Nephron (organoid): ENCODE measurements around the gene C8G.
A peak's percentile ranks its signal among the peaks of the same experiment; 100 is the strongest.

Experiments
- H3K27ac Mint-ChIP-seq, 3 experiments: 2 replicates each; pipeline ENCODE4 v1.8.0; 2020; ENCODE audit warnings: mixed read lengths in 3 of 3, mild to moderate bottlenecking in 2 of 3, moderate library complexity in 1 of 3
- H3K27me3 Mint-ChIP-seq: 2 replicates; pipeline ENCODE4 v1.8.0; 2021; ENCODE audit warnings: low read depth, mild to moderate bottlenecking, moderate library complexity, mixed read lengths
- H3K36me3 Mint-ChIP-seq: 2 replicates; pipeline ENCODE4 v1.8.0; 2020; ENCODE audit warnings: low read depth, mixed read lengths
- H3K4me1 Mint-ChIP-seq: 2 replicates; pipeline ENCODE4 v1.8.0; 2020; ENCODE audit warnings: mixed read lengths
- H3K4me3 Mint-ChIP-seq, 3 experiments: 2 replicates each; pipeline ENCODE4 v1.8.0; 2020; ENCODE audit warnings: mild to moderate bottlenecking in 3 of 3, mixed read lengths in 3 of 3, moderate library complexity in 2 of 3
- H3K9me3 Mint-ChIP-seq: 2 replicates; pipeline ENCODE4 v1.8.0; 2020; ENCODE audit warnings: mixed read lengths
- TF ChIP-seq, protein P1 (sequence below), 3 experiments: fragments of 200-600 bp; sonication (generic); IDR thresholded peaks; one replicate each; pipeline ENCODE4 v1.5.0; 2021; ENCODE audit warnings: antibody characterized with exemption in 3 of 3; ENCODE audit not compliant: unreplicated experiment in 3 of 3

C8G gene

DNA sequence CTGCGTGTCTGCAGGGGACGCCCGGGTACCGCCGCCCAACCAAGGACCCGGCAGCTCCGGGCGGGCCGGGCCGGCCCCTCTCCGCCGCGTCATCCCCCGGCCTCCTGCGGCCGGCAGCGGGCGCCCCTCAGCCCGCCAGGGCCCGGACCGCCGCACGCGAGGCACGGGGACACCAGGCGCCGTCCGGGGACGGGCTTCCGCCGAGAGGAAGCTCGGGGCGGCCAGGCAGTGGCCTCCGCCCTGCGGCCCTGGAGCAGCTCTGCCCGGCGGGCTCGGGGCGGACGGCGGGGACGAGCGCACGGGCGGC, 878 bp upstream of the C8G start:
- TF ChIP-seq, protein P1, sequence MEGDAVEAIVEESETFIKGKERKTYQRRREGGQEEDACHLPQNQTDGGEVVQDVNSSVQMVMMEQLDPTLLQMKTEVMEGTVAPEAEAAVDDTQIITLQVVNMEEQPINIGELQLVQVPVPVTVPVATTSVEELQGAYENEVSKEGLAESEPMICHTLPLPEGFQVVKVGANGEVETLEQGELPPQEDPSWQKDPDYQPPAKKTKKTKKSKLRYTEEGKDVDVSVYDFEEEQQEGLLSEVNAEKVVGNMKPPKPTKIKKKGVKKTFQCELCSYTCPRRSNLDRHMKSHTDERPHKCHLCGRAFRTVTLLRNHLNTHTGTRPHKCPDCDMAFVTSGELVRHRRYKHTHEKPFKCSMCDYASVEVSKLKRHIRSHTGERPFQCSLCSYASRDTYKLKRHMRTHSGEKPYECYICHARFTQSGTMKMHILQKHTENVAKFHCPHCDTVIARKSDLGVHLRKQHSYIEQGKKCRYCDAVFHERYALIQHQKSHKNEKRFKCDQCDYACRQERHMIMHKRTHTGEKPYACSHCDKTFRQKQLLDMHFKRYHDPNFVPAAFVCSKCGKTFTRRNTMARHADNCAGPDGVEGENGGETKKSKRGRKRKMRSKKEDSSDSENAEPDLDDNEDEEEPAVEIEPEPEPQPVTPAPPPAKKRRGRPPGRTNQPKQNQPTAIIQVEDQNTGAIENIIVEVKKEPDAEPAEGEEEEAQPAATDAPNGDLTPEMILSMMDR (IDR thresholded peaks at IDR 0.05; ENCODE audit: unreplicated experiment in 3 of 3), result no peak
- H3K27me3 Mint-ChIP-seq, result peaks cover 4% of the 10 kb centered on the region
- peaks cover 9% of the 10 kb centered on the region for H3K36me3 Mint-ChIP-seq
- H3K27ac Mint-ChIP-seq, result no peak overlapping the region
- peaks cover 9% of the 10 kb centered on the region for H3K4me1 Mint-ChIP-seq
- no peaks in the 10 kb centered on the region for H3K9me3 Mint-ChIP-seq
- peak overlapping the region; percentile 77 to 83 (median 81) for H3K4me3 Mint-ChIP-seq

DNA sequence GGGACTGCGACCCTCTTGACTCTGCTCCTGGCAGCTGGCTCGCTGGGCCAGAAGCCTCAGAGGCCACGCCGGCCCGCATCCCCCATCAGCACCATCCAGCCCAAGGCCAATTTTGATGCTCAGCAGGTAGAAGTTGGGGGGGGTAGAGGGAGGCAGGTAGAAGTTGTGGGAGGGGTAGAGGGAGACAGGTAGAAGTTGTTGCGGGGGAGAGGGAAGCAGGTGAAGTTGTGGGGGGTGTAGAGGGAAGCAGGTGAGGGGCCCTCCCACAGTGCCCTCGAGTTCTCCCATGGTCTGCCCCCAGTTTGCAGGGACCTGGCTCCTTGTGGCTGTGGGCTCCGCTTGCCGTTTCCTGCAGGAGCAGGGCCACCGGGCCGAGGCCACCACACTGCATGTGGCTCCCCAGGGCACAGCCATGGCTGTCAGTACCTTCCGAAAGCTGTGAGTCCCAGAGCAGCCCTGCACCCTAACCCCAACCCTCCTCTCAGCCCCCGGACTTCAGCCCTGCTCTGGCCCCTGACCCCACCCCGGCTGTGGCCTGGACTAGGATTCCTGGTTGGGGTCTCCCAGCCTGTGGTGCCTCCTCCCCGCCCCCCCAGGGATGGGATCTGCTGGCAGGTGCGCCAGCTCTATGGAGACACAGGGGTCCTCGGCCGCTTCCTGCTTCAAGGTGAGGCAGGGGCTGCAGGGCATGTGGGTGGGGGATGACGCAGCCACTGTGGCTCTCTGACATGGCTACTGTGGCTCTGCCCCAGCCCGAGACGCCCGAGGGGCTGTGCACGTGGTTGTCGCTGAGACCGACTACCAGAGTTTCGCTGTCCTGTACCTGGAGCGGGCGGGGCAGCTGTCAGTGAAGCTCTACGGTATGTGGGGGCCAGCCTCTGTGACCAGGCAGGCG, 537 bp downstream of the C8G start:
- Mint-ChIP-seq H3K9me3 (no peaks in the 10 kb centered on the region), H3K4me1 (peaks cover 9% of the 10 kb centered on the region), H3K36me3 (peaks cover 4% of the 10 kb centered on the region), H3K4me3 (peak overlapping the region in 1 of 3 experiments; percentile 26), H3K27ac (no peak overlapping the region), H3K27me3 (peaks cover 4% of the 10 kb centered on the region)
- TF ChIP-seq, protein P1 (IDR thresholded peaks at IDR 0.05; ENCODE audit: unreplicated experiment in 3 of 3), result no peak

DNA sequence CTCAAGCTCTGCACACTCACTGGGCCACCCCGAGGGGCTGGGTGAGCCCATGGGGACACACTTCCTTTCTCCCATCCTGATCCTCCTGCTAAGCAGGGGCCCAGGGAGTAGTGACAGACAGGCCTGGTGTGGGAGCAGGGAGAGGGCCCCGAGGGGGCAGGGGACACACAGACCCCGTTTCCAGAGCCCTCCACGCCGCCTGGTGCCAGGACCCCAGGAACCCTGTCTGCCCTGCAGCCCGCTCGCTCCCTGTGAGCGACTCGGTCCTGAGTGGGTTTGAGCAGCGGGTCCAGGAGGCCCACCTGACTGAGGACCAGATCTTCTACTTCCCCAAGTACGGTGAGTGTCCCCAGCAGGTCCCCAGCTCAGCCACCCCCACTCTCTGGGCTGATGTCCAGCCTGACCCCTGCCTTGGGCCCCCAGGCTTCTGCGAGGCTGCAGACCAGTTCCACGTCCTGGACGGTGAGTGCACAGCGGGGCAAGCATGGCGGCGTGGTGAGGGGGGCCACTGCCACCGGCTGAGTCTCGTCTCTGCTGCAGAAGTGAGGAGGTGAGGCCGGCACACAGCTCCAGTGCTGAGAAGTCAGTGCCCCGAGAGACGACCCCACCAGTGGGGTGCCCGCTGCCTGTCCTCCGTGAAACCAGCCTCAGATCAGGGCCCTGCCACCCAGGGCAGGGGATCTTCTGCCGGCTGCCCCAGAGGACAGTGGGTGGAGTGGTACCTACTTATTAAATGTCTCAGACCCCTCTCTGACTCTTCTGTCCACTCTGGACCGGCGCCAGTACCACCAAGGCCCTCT, 1.4 kb downstream of the C8G start:
- no peak overlapping the region for H3K4me3 Mint-ChIP-seq
- peaks cover 4% of the 10 kb centered on the region for H3K36me3 Mint-ChIP-seq
- H3K9me3 Mint-ChIP-seq, result no peaks in the 10 kb centered on the region
- TF ChIP-seq, protein P1 (IDR thresholded peaks at IDR 0.05; ENCODE audit: unreplicated experiment in 3 of 3), result no peak
- H3K27ac Mint-ChIP-seq, result no peak overlapping the region
- H3K27me3 Mint-ChIP-seq, result peaks cover 4% of the 10 kb centered on the region
- H3K4me1 Mint-ChIP-seq, result peaks cover 9% of the 10 kb centered on the region

DNA sequence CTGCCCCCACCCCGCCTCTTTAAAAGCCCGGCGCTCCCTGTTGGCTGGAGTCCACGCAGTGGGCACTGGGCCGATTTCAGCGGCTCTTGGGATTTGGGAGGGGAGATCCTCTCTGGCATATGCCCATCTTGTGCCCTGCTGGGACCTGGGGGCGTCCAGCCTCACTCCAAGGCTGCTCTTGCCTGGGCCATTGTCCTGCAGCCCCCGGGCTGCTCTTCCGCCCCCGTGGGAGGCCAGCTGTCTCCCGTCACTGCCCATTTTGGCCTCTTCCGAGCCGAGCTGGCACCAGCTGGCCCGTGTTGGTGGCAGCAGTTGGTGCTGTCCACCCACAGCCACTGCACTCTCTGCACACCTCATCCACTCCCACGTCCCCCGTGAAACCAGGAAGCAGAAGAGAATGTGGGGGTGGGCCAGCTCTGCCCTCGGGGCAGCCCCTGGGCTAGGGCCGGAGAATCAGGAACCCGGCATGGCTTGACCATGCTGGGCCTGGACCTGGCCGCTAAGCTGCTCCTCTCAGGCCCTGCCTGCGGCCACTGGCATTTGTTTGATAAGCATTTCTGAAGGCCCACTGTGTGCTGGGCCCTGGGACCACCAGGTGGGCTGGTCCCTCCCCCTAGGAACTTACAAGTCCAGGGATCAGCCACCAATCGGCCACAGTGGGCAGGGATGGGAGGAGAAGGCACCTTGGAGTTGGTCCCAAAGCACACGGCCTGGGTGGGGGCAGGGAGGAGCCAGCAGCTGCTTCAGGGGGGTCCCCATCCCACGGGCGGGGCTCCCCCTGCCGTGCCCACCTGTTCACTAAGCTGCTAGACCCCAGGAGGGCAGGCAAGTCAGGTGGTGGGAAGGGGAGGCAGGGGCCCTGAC, 2.2 kb downstream of the C8G start:
- Mint-ChIP-seq H3K9me3 (no peaks in the 10 kb centered on the region), H3K36me3 (no peaks in the 10 kb centered on the region), H3K27ac (peak overlapping the region in 2 of 3 experiments; percentile 61 to 64), H3K4me1 (peaks cover 9% of the 10 kb centered on the region), H3K4me3 (peak overlapping the region; percentile 50 to 76 (median 60)), H3K27me3 (peaks cover 4% of the 10 kb centered on the region)
- TF ChIP-seq, protein P1 (IDR thresholded peaks at IDR 0.05; ENCODE audit: unreplicated experiment in 3 of 3), result no peak

DNA sequence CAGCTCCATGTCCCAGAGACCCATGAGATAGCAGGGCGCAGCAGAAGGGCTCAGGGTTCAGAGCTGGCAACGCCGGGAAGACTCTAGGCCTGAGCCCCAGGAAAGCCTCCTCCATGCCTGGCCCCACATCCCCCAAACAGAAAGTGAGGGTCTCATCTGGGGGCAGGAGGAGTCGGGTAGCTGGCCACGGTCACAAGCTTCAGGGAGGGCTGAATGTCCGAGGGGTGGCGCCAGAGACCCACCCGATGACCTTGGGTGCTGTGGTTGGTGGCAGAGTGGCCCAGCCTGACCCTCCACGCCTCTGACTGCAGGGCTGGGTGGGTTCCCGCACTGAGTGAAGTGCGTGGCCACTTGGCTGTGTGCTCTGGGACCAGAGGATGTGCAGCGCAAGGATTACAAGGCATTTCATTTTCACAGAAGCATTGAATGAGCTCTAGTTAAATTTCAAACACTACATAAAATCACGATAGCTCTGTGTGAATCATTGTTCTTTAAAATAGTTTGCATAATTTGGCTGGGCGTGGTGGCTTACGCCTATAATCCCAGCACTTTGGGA, 3.0 kb downstream of the C8G start:
- Mint-ChIP-seq H3K4me3 (peak overlapping the region; percentile 72 to 80 (median 78)), H3K9me3 (no peaks in the 10 kb centered on the region), H3K27me3 (peaks cover 4% of the 10 kb centered on the region), H3K36me3 (no peaks in the 10 kb centered on the region), H3K27ac (peak overlapping the region in 2 of 3 experiments; percentile 70 to 77), H3K4me1 (peaks cover 9% of the 10 kb centered on the region)
- TF ChIP-seq, protein P1 (IDR thresholded peaks at IDR 0.05; ENCODE audit: unreplicated experiment in 3 of 3), result peak; percentile 24 to 47 (median 44)
